ENCODE data around the gene DNAJC16.
"Not testable (repeated sequence)": the region's sequence is repeated elsewhere in the genome, so short reads cannot be mapped to it uniquely, and the experiment has no call there.

DNAJC16 gene

DNA sequence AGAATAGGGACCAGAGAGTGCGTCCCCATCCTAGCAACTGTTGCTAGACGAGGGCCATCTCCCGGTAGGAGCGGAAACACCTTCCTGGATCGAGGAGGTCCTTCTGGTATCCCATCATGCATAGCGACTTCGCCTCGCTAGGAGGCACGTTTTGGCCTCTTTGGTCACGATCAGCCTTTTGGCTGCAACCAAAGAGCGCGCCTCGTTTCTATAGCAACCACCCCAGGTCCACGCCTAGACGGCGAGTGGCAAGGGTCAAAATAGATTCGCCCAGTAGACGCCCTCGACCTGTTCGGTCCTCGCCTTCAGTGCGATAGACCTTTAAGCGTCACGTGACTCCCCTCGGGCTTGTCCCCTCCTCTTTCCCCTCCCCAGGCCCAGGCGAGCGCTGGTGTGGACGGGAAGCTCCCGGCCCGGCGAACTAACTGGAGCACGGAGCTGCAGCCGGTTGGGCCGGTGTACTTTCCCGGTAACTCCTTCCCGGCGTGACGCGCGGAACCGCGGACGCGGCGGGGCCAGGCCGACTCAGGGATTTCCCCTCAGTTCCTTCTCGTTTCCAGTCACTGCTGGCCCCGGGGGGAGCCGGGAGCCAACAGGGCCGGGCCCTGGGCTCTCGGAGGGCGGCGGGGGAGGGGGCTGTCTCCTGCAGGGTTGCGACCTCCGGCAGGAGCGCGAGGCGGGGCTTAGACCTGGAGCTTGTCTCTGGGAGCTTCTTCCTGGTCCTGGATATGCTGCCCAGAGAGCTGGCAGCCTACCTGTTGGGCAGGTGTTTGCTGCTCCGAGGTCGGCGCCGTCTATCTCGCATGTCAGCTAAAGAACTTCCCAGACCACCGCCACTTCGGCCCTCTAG, at the start of gene DNAJC16:
TSS of gene DNAJC16 (plus strand) at position 359 of the 850 bp plus-strand sequence. CDS start 2,258 bp downstream, outside the sequence.
- DNase-seq = peak; percentile 97

- no peak for DNase-seq
Observed at GRCh38 chr1:15476927-15477326, 49.7 kb upstream of the DNAJC16 start.

DNA sequence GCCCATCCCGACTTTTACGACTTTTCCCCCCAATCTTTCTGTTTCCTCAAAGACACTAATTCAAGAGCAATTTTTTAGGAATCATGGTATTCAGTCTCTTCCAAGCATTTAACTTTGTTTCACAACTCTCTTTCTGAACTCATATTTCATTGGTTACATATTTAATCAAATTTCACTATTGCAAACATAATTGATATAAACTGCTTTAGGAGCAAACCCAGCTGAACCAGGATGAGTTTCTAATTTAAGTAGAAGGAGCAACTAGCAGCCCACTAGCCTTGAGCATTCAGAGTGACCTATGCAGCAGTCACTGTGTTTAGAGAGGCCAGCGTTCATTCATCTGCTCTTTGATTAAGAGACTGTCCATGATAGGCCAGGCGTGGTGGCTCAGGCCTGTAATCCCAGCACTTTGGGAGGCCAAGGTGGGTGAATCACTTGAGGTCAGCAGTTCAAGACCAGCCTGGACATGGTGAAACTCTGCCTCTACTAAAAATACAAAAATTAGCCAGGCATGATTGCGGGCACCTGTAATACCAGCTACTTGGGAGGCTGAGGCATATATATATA, 48.9 kb upstream of the DNAJC16 start:
- DNase-seq = no peak

DNA sequence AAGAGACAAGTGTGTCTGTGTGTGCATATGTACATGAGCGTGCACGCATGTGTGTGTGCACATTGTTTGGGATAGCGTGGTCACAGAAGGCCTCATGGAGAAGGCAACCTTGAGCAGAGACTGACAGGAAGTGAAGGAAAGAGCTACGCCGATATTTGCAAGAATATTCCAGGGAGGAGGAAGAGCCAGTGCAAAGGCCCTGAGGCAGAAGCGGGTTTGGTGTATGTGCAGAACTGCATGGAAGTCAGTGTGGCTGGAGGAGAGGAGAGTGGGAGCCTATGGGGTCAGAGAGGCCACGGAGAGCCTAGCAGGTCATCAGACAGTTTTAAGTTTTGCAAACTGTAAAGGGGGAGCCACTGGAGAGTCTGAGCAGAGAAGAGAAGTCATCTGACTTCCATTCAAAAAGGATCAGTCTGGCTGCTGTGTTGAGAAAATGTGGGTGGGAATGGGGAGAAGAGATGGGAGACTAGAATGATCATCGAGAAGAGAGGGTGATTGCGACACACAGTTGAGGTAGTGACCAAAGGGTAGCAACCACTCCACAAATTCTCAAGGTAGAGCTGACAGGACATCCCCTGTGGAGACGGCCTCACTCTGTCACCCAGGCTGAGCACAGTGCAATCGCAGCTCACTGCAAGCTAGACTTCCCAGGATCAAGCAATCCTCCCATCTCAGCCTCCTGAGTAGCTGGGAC, 46.8 kb upstream of the DNAJC16 start:
- DNase-seq = no peak

DNA sequence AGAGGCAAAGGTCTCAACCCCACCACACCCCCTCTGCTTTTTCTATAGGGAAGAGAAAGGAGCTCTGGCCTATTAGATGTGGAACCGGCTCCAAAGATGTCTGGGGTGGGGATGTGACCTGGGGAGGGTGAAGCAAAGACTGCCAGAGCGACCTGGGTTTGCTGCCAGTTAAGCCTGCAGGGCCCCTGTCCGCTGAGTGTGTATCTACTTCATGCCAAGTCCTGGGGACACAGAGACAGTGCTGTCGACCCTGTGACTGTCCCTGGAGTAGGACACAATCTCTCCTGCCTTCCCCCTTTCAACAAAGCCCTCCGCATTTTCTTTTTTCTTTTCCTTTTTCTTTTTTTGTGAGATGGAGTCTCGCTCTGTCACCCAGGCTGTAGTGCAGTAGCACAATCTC, 44.2 kb upstream of the DNAJC16 start:
- not testable (repeated sequence) for DNase-seq

DNA sequence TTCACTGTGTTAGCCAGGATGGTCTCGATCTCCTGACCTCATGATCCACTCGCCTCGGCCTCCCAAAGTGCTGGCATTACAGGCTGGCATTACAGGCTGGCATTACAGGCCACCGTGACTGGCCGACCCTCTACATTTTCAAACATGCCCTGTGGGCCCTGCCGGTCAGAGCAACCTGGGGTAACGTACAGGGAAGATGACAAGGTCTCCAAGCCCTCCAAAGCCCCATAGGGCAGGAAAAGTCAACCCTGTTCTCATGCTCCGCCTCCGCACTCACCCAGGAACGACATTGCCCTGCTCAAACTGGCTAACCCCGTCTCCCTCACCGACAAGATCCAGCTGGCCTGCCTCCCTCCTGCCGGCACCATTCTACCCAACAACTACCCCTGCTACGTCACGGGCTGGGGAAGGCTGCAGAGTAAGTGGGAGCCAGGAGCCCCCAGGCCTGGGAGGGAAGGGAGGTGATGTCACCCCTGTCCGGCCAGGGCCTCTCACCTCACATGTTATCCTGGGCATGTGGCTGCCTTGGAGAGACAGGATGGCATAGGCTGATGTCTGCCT, 43.6 kb upstream of the DNAJC16 start:
- not testable (repeated sequence) for DNase-seq

- DNase-seq = no peak
Observed at GRCh38 chr1:15483971-15484370, 42.7 kb upstream of the DNAJC16 start.

- not testable (repeated sequence) for DNase-seq
Observed at GRCh38 chr1:15484443-15484842, 42.2 kb upstream of the DNAJC16 start.

DNA sequence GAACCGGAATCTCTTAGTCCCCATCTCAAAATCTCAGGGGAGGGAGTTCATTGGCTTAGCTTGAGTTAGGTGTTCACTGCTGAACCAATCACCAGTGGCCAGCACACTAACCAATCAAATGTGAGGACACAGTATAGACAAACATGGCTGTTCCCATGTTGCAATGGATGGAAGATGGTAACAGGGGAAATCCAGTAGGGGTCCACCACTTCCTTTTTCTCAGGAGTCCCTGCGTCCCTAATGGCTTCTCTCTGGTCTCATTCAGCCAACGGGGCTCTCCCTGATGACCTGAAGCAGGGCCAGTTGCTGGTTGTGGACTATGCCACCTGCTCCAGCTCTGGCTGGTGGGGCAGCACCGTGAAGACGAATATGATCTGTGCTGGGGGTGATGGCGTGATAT, 41.0 kb upstream of the DNAJC16 start:
- DNase-seq = no peak

- DNase-seq = not testable (repeated sequence)
Observed at GRCh38 chr1:15486844-15487610, 39.6 kb upstream of the DNAJC16 start.

DNA sequence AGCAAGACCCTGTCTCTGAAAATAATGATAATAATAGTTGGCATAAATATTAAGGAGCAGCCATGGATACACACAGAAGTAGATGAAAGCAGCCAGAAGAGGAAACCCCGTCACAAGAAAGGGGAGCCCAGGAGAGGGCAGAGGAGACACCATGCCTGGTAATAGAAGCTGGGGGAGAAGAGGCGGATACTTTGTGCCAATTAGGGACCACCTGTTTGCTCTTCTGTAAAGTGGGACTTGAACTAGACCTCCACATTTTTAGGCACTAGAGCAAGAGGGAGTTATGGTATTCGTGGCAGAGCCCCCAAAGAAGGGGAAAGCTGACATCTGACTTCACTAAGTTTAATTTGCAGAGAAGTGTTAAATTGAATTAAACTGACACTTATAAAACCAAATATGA, 38.3 kb upstream of the DNAJC16 start:
- no peak for DNase-seq

GRCh38 chr1:15489052-15489736, 37.5 kb upstream of the DNAJC16 start:
- DNase-seq = no peak

DNA sequence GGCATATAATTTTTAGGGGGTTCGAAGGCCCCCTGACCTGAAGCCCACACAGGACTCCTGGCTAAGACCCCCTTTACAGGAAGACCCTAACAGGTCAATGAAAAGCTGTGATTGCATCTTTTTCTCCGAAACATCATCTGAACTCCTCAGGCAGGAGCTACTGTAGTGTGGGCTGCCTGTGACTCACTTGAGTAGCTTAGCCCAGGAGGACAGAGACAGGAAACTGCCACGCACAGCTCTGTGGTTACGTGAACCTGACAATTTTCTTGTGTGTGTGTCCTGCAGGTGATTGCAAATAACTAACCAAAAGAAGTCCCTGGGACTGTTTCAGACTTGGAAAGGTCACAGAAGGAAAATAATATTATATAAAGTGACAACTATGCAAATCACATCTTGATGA, 35.6 kb upstream of the DNAJC16 start:
- DNase-seq = peak; percentile 6

DNA sequence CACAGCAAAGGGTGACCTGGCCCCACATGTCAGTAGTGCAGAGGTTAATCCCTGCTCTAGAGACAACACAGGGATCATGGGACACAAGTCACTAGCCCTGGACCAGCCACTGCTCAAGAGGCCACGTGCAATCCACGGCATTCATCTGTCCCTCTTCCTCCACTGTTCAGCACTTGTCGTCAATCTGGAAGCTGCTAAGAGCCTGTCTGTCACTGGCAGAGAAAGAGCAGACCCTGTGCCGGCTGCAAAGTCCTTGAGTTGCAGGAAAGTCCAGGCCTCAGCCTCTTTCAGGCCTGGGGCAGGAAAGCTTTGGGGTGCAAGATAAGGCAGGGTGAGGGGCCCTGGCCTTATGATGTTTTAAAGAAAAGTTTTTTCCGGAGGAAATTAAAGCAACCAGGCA, 34.1 kb upstream of the DNAJC16 start:
- no peak for DNase-seq

- DNase-seq = no peak
Observed at GRCh38 chr1:15493869-15494390, 32.7 kb upstream of the DNAJC16 start.

GRCh38 chr1:15500184-15501178, 26.2 kb upstream of the DNAJC16 start:
- no peak for DNase-seq

DNA sequence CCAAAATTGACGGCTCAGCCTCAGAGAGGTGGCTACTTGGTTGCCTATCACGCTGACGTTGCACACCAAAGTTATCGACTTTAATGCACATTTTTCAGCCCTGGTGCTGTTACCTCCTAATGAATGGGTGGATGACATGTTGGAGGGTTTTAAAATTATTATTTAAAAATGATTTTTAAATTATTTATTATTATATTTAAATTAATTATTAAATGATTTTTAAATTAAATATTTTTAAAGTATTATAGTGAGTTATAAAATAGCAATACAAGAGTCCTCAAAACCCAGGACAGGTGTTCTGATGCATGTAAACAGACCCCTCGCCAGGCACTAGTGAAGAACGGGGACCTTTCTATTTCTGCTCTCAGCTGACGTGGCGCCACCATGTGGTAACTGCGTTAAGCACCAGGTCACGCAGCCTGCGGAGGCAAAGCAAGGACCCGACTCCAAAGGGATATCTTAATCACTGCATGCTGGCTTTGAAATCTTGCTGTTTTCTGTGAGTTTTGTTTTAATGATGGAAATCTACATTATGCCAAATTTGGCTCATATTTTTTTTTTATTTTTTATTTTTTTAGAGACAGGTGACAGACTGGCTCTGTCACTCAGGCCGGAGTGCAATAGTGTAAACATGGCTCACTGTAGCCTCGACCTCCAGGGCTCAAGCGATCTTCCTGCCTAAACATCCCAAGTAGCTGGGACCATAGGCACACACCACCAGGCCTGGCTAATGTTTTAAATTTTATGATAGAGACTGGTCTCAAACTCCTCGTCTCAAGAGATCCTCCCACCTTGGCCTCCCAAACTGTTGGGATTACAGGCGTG, 25.2 kb upstream of the DNAJC16 start:
- peak; percentile 57 for DNase-seq

GRCh38 chr1:15504436-15504835, 22.2 kb upstream of the DNAJC16 start:
- DNase-seq = no peak

- no peak for DNase-seq
Observed at GRCh38 chr1:15506831-15507230, 19.8 kb upstream of the DNAJC16 start.

GRCh38 chr1:15507278-15507677, 19.4 kb upstream of the DNAJC16 start:
- no peak for DNase-seq
